Mesenchymal stem cell (in vitro differentiated cells and primary cell): ENCODE measurements around the gene POLR1D.

Source experiments
- DNase-seq: peaks from one replicate; pipeline ENCODE4 v3.0.0-alpha.2; 2013
- H2AFZ ChIP-seq: one replicate; pipeline ENCODE4 v1.6.1; 2013; ENCODE audit warnings: low read depth, mild to moderate bottlenecking, control low read depth, inconsistent platforms, low read length, moderate library complexity
- H2AK5ac ChIP-seq: 2 replicates; pipeline ENCODE4 v1.6.1; 2013; ENCODE audit warnings: low read length, moderate library complexity, mild to moderate bottlenecking, inconsistent platforms; ENCODE audit not compliant: severe bottlenecking
- H2BK120ac ChIP-seq: one replicate; pipeline ENCODE4 v1.6.1; 2013; ENCODE audit warnings: low read depth, mild to moderate bottlenecking, inconsistent platforms, low read length, moderate library complexity
- H2BK12ac ChIP-seq, 2 experiments: one replicate each; pipeline ENCODE4 v1.6.1; 2013; ENCODE audit warnings: inconsistent platforms in 2 of 2, low read length in 2 of 2, mild to moderate bottlenecking in 2 of 2, moderate library complexity in 2 of 2, control low read depth in 1 of 2
- H2BK15ac ChIP-seq: one replicate; pipeline ENCODE4 v1.6.1; 2013; ENCODE audit warnings: mild to moderate bottlenecking, low read depth, inconsistent platforms; ENCODE audit not compliant: poor library complexity, severe bottlenecking
- H2BK5ac ChIP-seq: 2 replicates; pipeline ENCODE4 v1.6.1; 2013; ENCODE audit warnings: low read depth, mild to moderate bottlenecking, low read length, control low read depth, inconsistent platforms; ENCODE audit not compliant: poor library complexity, severe bottlenecking
- H3K14ac ChIP-seq, 2 experiments: one replicate each; pipeline ENCODE4 v1.6.1; 2013; ENCODE audit warnings: inconsistent platforms in 2 of 2, low read length in 2 of 2, control low read depth in 1 of 2, mild to moderate bottlenecking in 1 of 2, moderate library complexity in 1 of 2
- H3K18ac ChIP-seq, 2 experiments: one replicate each; pipeline ENCODE4 v1.6.1; 2013; ENCODE audit warnings: inconsistent platforms in 2 of 2, low read length in 2 of 2, control low read depth in 1 of 2, low read depth in 1 of 2, mild to moderate bottlenecking in 1 of 2
- H3K23ac ChIP-seq, 2 experiments: one replicate each; pipeline ENCODE4 v1.6.1; 2013; ENCODE audit warnings: inconsistent platforms in 2 of 2, low read length in 2 of 2, mild to moderate bottlenecking in 2 of 2, moderate library complexity in 2 of 2, control low read depth in 1 of 2
- H3K27ac ChIP-seq: 2 replicates; pipeline ENCODE4 v1.5.1; 2013; ENCODE audit warnings: mild to moderate bottlenecking, moderate library complexity, low read length, control low read depth, inconsistent platforms; ENCODE audit not compliant: poor library complexity, severe bottlenecking
- H3K27me3 ChIP-seq, 2 experiments: 2 replicates each; pipeline versions ENCODE4 v1.6.1 to v1.7.0; 2013; ENCODE audit warnings: low read length in 2 of 2, mild to moderate bottlenecking in 2 of 2, moderate library complexity in 2 of 2, control low read depth in 1 of 2, inconsistent platforms in 1 of 2; ENCODE audit not compliant: control insufficient read depth in 1 of 2, insufficient read depth in 1 of 2
- H3K36me3 ChIP-seq, 2 experiments: 2 replicates each; pipeline versions ENCODE4 v1.6.1 to v1.7.0; 2013; ENCODE audit warnings: low read length in 2 of 2, control low read depth in 1 of 2, inconsistent platforms in 1 of 2, low read depth in 1 of 2, mild to moderate bottlenecking in 1 of 2; ENCODE audit not compliant: insufficient read depth in 2 of 2, control insufficient read depth in 1 of 2
- H3K4ac ChIP-seq, 2 experiments: one replicate each; pipeline ENCODE4 v1.6.1; 2013; ENCODE audit warnings: inconsistent platforms in 2 of 2, low read length in 2 of 2, mild to moderate bottlenecking in 2 of 2, moderate library complexity in 2 of 2, control low read depth in 1 of 2, low read depth in 1 of 2
- H3K4me1 ChIP-seq: 2 replicates; pipeline ENCODE4 v1.6.1; 2013; ENCODE audit warnings: low read depth, low read length, control low read depth; ENCODE audit not compliant: control insufficient read depth, insufficient read depth
- H3K4me2 ChIP-seq: 2 replicates; pipeline ENCODE4 v1.6.1; 2013; ENCODE audit warnings: low read length, mild to moderate bottlenecking, inconsistent platforms; ENCODE audit not compliant: poor library complexity, severe bottlenecking
- H3K4me3 ChIP-seq, 2 experiments: 2 replicates each; pipeline versions ENCODE4 v1.5.1 to v1.7.0; 2013; ENCODE audit warnings: low read length in 2 of 2, mild to moderate bottlenecking in 2 of 2, control low read depth in 1 of 2, low read depth in 1 of 2; ENCODE audit not compliant: insufficient read depth in 1 of 2
- H3K79me1 ChIP-seq: replicated peaks from 2 replicates; pipeline ENCODE4 v1.6.1; 2013; ENCODE audit warnings: mild to moderate bottlenecking, control low read depth, low read length, inconsistent platforms; ENCODE audit not compliant: poor library complexity, severe bottlenecking
- H3K9ac ChIP-seq: 2 replicates; pipeline ENCODE4 v1.7.0; 2013; ENCODE audit warnings: mild to moderate bottlenecking, low read length, moderate library complexity
- H3K9me3 ChIP-seq: 2 replicates; pipeline ENCODE4 v1.7.0; 2013; ENCODE audit warnings: mild to moderate bottlenecking, low read length; ENCODE audit not compliant: control insufficient read depth
- H4K8ac ChIP-seq: one replicate; pipeline ENCODE4 v1.6.1; 2013; ENCODE audit warnings: inconsistent platforms, mild to moderate bottlenecking, low read length, moderate library complexity
- H4K91ac ChIP-seq: one replicate; pipeline ENCODE4 v1.6.1; 2013; ENCODE audit warnings: mild to moderate bottlenecking, low read length, inconsistent platforms
- WGBS: methylation state at CpG from one replicate; pipeline ENCODE4 v1.1.7; 2013; ENCODE audit warnings: mixed read lengths; 5-methylcytosine and 5-hydroxymethylcytosine counted together

The POLR1D gene

GRCh38 chr13:27617881-27618321, 3.8 kb upstream of the POLR1D start:
- no peak overlapping the region for H2BK15ac ChIP-seq
- no peak overlapping the region for H3K18ac ChIP-seq
- no peak for DNase-seq
- peaks cover 2 to 6% of the 10 kb centered on the region in 2 experiments for H3K36me3 ChIP-seq
- no peak overlapping the region for H2BK120ac ChIP-seq
- H3K23ac ChIP-seq, result peak overlapping the region in 1 of 2 experiments; percentile 85
- WGBS, result 96% methylated on average over 2 of the region's 3 CpGs
- peaks cover 3% of the 10 kb centered on the region for H3K4me1 ChIP-seq
- H3K4me3 ChIP-seq, result no peak overlapping the region
- no peak overlapping the region for H2BK12ac ChIP-seq
- H3K27me3 ChIP-seq, result no peaks in the 10 kb centered on the region
- H3K9me3 ChIP-seq, result no peaks in the 10 kb centered on the region
- no peak overlapping the region for H3K14ac ChIP-seq
- H3K79me1 ChIP-seq, result peaks cover 25% of the 10 kb centered on the region
- H3K4ac ChIP-seq, result no peak overlapping the region
- H4K8ac ChIP-seq, result no peak overlapping the region
- H2AFZ ChIP-seq, result no peak overlapping the region
- no peak overlapping the region for H3K9ac ChIP-seq
- H3K27ac ChIP-seq, result no peak overlapping the region
- no peak overlapping the region for H4K91ac ChIP-seq
- H3K4me2 ChIP-seq, result no peak overlapping the region
- H2BK5ac ChIP-seq, result no peak overlapping the region
- H2AK5ac ChIP-seq, result no peak overlapping the region

GRCh38 chr13:27619093-27619727, 2.5 kb upstream of the POLR1D start:
- no peak overlapping the region for H2BK120ac ChIP-seq
- no peak overlapping the region for H3K14ac ChIP-seq
- H4K8ac ChIP-seq, result no peak overlapping the region
- H3K4ac ChIP-seq, result no peak overlapping the region
- peaks cover 4% of the 10 kb centered on the region for H3K4me1 ChIP-seq
- peak overlapping the region in 1 of 2 experiments; percentile 98 for H3K4me3 ChIP-seq
- H3K36me3 ChIP-seq, result peaks cover 6 to 15% of the 10 kb centered on the region in 2 experiments
- no peak overlapping the region for H3K23ac ChIP-seq
- H3K4me2 ChIP-seq, result peak overlapping the region; percentile 72
- peaks cover 23% of the 10 kb centered on the region for H3K79me1 ChIP-seq
- H2AK5ac ChIP-seq, result no peak overlapping the region
- H2BK12ac ChIP-seq, result no peak overlapping the region
- no peak overlapping the region for H4K91ac ChIP-seq
- no peak overlapping the region for H2AFZ ChIP-seq
- H3K9me3 ChIP-seq, result no peaks in the 10 kb centered on the region
- no peak overlapping the region for H3K18ac ChIP-seq
- WGBS, result 31% methylated on average over 6 of the region's 10 CpGs
- H3K27ac ChIP-seq, result no peak overlapping the region
- H3K27me3 ChIP-seq, result no peaks in the 10 kb centered on the region
- peak overlapping the region; percentile 85 for H3K9ac ChIP-seq
- no peak overlapping the region for H2BK5ac ChIP-seq
- peak; percentile 28 for DNase-seq
- H2BK15ac ChIP-seq, result no peak overlapping the region

GRCh38 chr13:27619728-27620376, 1.8 kb upstream of the POLR1D start:
- Histone ChIP-seq H3K4me1 (peaks cover 4% of the 10 kb centered on the region), H3K36me3 (peaks cover 6 to 17% of the 10 kb centered on the region in 2 experiments), H3K79me1 (peaks cover 24% of the 10 kb centered on the region), H4K8ac (no peak overlapping the region), H3K27ac (peak overlapping the region; percentile 49), H3K14ac (peak overlapping the region in 1 of 2 experiments; percentile 77), H4K91ac (peak overlapping the region; percentile 28), H2BK5ac (peak overlapping the region; percentile 68), H3K9ac (peak overlapping the region; percentile 85), H3K27me3 (no peaks in the 10 kb centered on the region), H2AFZ (peak overlapping the region; percentile 8), H2AK5ac (no peak overlapping the region), H3K9me3 (no peaks in the 10 kb centered on the region), H3K4me2 (peak overlapping the region; percentile 72), H3K4me3 (peak overlapping the region; percentile 89 to 98), H2BK15ac (peak overlapping the region; percentile 86), H3K4ac (peak overlapping the region in 1 of 2 experiments; percentile 78), H3K18ac (peak overlapping the region; percentile 43 to 92), H3K23ac (no peak overlapping the region), H2BK120ac (peak overlapping the region; percentile 85), H2BK12ac (no peak overlapping the region)
- peak; percentile 46 for DNase-seq
- WGBS, result 0% methylated on average over 15 of the region's 47 CpGs

- DNase-seq, result peak; percentile 98
- Histone ChIP-seq H2AFZ (peak within 1 kb of the TSS; percentile 30), H2BK5ac (peak within 1 kb of the TSS; percentile 68), H3K27me3 (no peaks in the 10 kb centered on the region), H2BK15ac (peak within 1 kb of the TSS; percentile 87), H2BK12ac (peak within 1 kb of the TSS in 1 of 2 experiments; percentile 34), H3K4me2 (peak within 1 kb of the TSS; percentile 96), H3K18ac (peak within 1 kb of the TSS; percentile 54 to 92), H2AK5ac (no peak within 1 kb of the TSS), H4K91ac (peak within 1 kb of the TSS; percentile 68), H3K4ac (peak within 1 kb of the TSS; percentile 76 to 78), H3K23ac (peak within 1 kb of the TSS in 1 of 2 experiments; percentile 23), H3K36me3 (peaks cover 0 to 22% of the 10 kb centered on the region in 2 experiments), H2BK120ac (peak within 1 kb of the TSS; percentile 85), H3K79me1 (peaks cover 21% of the 10 kb centered on the region), H3K4me3 (peak within 1 kb of the TSS; percentile 94 to 98), H3K14ac (peak within 1 kb of the TSS in 1 of 2 experiments; percentile 77), H3K27ac (peak within 1 kb of the TSS; percentile 85), H4K8ac (peak within 1 kb of the TSS; percentile 94), H3K4me1 (peaks cover 4% of the 10 kb centered on the region), H3K9ac (peak within 1 kb of the TSS; percentile 92), H3K9me3 (no peaks in the 10 kb centered on the region)
- WGBS, result under 1% methylated on average over 44 of the region's 79 CpGs
Observed at GRCh38 chr13:27620377-27621115, 1.1 kb upstream of the POLR1D start, which contains the start of gene LNX2. Gene LNX2 (minus strand): TSS chr13:27620529. CDS start chr13:27581703, 38,826 bp downstream.
